Brain microvascular endothelial cell (primary cell): ENCODE data around the gene YAE1.

Experiments used
- DNase-seq: peaks from one replicate; pipeline ENCODE4 v3.0.0-alpha.2; 2020
- H3K27ac ChIP-seq: fragments of 250-450 bp; sonication (Bioruptor Pico); 2 replicates; pipeline ENCODE4 v1.5.1; 2020; ENCODE audit warnings: mild to moderate bottlenecking, moderate library complexity
- H3K27me3 ChIP-seq: fragments of 250-450 bp; sonication (Bioruptor Pico); replicated peaks from 2 replicates; pipeline ENCODE4 v1.5.1; 2020; ENCODE audit warnings: mild to moderate bottlenecking
- H3K36me3 ChIP-seq: fragments of 250-450 bp; sonication (Bioruptor Pico); replicated peaks from 2 replicates; pipeline ENCODE4 v1.5.1; 2020; ENCODE audit warnings: mild to moderate bottlenecking
- H3K4me3 ChIP-seq: 2 replicates; pipeline ENCODE4 v1.5.1; 2011; ENCODE audit warnings: low read depth, mild to moderate bottlenecking, control low read depth, low read length, moderate library complexity
- in situ Hi-C: cut with HindIII; loops from 2 replicates; pipeline ENCODE4 v1.10.0; 2017; ENCODE audit warnings: low sequenced_read_pairs, low pct_ligation_motif_present
- TF ChIP-seq, protein P1 (sequence below): IDR thresholded peaks from 2 replicates; pipeline ENCODE4 v1.5.1; 2011; ENCODE audit warnings: low read depth, mild to moderate bottlenecking, moderate library complexity, low read length, control low read depth, inconsistent platforms; ENCODE audit errors: missing control alignments

YAE1 gene

GRCh38 chr7:39527296-39527695 lies 38.9 kb upstream of the YAE1 start:
- in situ Hi-C loops: no loop called here
- H3K4me3 ChIP-seq: no peak overlapping the region
- TF ChIP-seq, protein P1, sequence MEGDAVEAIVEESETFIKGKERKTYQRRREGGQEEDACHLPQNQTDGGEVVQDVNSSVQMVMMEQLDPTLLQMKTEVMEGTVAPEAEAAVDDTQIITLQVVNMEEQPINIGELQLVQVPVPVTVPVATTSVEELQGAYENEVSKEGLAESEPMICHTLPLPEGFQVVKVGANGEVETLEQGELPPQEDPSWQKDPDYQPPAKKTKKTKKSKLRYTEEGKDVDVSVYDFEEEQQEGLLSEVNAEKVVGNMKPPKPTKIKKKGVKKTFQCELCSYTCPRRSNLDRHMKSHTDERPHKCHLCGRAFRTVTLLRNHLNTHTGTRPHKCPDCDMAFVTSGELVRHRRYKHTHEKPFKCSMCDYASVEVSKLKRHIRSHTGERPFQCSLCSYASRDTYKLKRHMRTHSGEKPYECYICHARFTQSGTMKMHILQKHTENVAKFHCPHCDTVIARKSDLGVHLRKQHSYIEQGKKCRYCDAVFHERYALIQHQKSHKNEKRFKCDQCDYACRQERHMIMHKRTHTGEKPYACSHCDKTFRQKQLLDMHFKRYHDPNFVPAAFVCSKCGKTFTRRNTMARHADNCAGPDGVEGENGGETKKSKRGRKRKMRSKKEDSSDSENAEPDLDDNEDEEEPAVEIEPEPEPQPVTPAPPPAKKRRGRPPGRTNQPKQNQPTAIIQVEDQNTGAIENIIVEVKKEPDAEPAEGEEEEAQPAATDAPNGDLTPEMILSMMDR: no peak
- no peaks in the 10 kb centered on the region for H3K36me3 ChIP-seq
- DNase-seq: no peak
- H3K27me3 ChIP-seq: no peaks in the 10 kb centered on the region
- H3K27ac ChIP-seq: no peak overlapping the region

GRCh38 chr7:39527951-39528350 lies 38.3 kb upstream of the YAE1 start:
- Histone ChIP-seq H3K36me3 (no peaks in the 10 kb centered on the region), H3K4me3 (no peak overlapping the region), H3K27ac (no peak overlapping the region), H3K27me3 (no peaks in the 10 kb centered on the region)
- in situ Hi-C loops: no loop called here
- no peak for DNase-seq
- TF ChIP-seq, protein P1: no peak

- Histone ChIP-seq H3K36me3 (no peaks in the 10 kb centered on the region), H3K27ac (no peak overlapping the region)
- in situ Hi-C loops: no loop called here
Observed at GRCh38 chr7:39528849-39529248, 37.4 kb upstream of the YAE1 start.

GRCh38 chr7:39529582-39529981 lies 36.6 kb upstream of the YAE1 start:
- H3K36me3 ChIP-seq: no peaks in the 10 kb centered on the region
- no peak for DNase-seq
- H3K27ac ChIP-seq: no peak overlapping the region
- TF ChIP-seq, protein P1: no peak
- no peaks in the 10 kb centered on the region for H3K27me3 ChIP-seq
- no peak overlapping the region for H3K4me3 ChIP-seq
- in situ Hi-C loops: no loop called here

More at GRCh38 chr7:39528849-39529248, 37.4 kb upstream of the YAE1 start:
- TF ChIP-seq, protein P1: no peak
- no peaks in the 10 kb centered on the region for H3K27me3 ChIP-seq
- DNase-seq: no peak
- H3K4me3 ChIP-seq: no peak overlapping the region

GRCh38 chr7:39530971-39531370 lies 35.2 kb upstream of the YAE1 start:
- in situ Hi-C loops: no loop called here
- no peak for DNase-seq
- TF ChIP-seq, protein P1: no peak
- H3K36me3 ChIP-seq: no peaks in the 10 kb centered on the region
- H3K27ac ChIP-seq: no peak overlapping the region
- H3K4me3 ChIP-seq: no peak overlapping the region
- no peaks in the 10 kb centered on the region for H3K27me3 ChIP-seq

DNA sequence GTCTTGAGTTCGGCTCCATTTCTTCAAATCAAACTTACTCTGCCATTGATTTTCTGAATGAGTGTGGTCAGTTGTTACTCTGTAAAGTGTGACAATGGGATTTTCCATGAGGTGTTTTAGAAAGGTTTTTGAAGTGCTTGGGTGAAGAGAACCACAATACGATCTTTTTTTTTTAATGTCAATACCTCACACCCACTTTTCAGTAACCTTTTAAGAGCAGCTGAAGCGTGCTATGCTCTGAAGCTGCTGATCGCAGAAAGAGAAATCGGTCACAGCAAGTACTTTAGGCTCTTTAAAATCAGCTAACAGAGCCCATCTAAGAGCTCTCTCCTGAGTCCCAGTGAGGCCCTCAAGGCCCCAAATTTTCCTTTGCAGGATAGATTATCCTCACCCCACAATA lies 34.4 kb upstream of the YAE1 start:
- DNase-seq: no peak
- no peak overlapping the region for H3K4me3 ChIP-seq
- TF ChIP-seq, protein P1: no peak
- in situ Hi-C loops: no loop called here
- no peak overlapping the region for H3K27ac ChIP-seq
- H3K36me3 ChIP-seq: no peaks in the 10 kb centered on the region
- H3K27me3 ChIP-seq: no peaks in the 10 kb centered on the region
